ENCODE results near the gene PTBP3.

DNA sequence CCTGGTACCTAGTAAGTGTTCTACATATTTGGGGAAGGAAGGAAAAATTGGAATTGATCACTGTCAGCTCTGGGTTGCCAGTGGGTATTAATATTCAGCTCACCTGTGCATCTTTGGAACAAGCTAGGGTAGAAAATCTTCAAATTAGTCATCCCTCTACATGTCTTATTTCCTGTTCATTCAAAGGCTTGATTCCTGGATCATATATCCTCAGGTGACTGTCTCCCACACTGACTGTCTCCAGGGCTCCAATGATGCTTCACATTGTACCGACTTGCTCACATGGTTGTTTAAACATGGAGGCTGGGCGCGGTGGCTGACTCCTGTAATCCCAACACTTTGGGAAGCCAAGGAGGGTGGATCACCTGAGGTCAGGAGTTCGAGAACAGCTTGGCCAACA is 146.7 kb downstream of the PTBP3 start:
- no peak for TF ChIP-seq EZH2 (IDR thresholded peaks at IDR 0.05; ENCODE audit: borderline replicate concordance, low read depth, low read length, poor library complexity, severe bottlenecking)
- TF ChIP-seq, protein P1, sequence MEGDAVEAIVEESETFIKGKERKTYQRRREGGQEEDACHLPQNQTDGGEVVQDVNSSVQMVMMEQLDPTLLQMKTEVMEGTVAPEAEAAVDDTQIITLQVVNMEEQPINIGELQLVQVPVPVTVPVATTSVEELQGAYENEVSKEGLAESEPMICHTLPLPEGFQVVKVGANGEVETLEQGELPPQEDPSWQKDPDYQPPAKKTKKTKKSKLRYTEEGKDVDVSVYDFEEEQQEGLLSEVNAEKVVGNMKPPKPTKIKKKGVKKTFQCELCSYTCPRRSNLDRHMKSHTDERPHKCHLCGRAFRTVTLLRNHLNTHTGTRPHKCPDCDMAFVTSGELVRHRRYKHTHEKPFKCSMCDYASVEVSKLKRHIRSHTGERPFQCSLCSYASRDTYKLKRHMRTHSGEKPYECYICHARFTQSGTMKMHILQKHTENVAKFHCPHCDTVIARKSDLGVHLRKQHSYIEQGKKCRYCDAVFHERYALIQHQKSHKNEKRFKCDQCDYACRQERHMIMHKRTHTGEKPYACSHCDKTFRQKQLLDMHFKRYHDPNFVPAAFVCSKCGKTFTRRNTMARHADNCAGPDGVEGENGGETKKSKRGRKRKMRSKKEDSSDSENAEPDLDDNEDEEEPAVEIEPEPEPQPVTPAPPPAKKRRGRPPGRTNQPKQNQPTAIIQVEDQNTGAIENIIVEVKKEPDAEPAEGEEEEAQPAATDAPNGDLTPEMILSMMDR (conservative IDR thresholded peaks at IDR 0.05; ENCODE audit: low read depth, low read length), result no peak
